ENCODE measurements around the gene DRD1. TPM values are rescaled to one million over a fixed set of nuclear protein-coding genes. Genes with fewer than 3 reads are reported as not detected.

DRD1 gene
- total RNA-seq, 4 donors from 2014 or later: 0.06 to 0.19 TPM; not detected in 2

DNA sequence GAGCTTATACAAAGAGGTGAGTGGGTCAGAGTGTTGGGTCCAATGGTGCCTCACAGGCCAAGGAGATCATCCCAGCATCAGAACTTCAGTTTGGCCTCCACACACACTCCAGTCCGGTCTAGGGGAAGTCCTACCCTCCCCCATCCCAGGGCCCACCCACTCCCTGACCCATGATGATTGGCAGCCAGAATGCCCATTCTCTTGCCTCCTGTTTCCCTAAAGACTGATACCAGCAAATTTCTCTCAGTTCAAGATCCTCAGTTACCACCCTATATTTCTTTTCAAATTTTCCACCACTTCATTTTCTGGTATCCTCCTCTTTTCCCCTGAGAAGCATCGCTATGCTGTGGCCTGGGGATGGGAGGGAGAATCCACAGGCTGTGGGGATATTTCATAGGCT lies 21.9 kb downstream of the DRD1 start:
- H3K4me3 ChIP-seq: no peak overlapping the region
- WGBS, 2 donors: 75 to 86% methylated on average over 2 of the region's 2 CpGs
- DNase-seq: no peak
- no peak overlapping the region for H3K27ac ChIP-seq
- H3K9me3 ChIP-seq: no peaks in the 10 kb centered on the region
- peaks cover 0 to 6% (median 0%) of the 10 kb centered on the region in 4 donors for H3K27me3 ChIP-seq
- intact Hi-C loops (cut with DNase I): no loop called here
- H3K36me3 ChIP-seq: no peaks in the 10 kb centered on the region
- H3K4me1 ChIP-seq: no peaks in the 10 kb centered on the region
- TF ChIP-seq POLR2A (IDR thresholded peaks at IDR 0.05): no peak
- TF ChIP-seq, protein P1, sequence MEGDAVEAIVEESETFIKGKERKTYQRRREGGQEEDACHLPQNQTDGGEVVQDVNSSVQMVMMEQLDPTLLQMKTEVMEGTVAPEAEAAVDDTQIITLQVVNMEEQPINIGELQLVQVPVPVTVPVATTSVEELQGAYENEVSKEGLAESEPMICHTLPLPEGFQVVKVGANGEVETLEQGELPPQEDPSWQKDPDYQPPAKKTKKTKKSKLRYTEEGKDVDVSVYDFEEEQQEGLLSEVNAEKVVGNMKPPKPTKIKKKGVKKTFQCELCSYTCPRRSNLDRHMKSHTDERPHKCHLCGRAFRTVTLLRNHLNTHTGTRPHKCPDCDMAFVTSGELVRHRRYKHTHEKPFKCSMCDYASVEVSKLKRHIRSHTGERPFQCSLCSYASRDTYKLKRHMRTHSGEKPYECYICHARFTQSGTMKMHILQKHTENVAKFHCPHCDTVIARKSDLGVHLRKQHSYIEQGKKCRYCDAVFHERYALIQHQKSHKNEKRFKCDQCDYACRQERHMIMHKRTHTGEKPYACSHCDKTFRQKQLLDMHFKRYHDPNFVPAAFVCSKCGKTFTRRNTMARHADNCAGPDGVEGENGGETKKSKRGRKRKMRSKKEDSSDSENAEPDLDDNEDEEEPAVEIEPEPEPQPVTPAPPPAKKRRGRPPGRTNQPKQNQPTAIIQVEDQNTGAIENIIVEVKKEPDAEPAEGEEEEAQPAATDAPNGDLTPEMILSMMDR (IDR thresholded peaks at IDR 0.05): no peak

DNA sequence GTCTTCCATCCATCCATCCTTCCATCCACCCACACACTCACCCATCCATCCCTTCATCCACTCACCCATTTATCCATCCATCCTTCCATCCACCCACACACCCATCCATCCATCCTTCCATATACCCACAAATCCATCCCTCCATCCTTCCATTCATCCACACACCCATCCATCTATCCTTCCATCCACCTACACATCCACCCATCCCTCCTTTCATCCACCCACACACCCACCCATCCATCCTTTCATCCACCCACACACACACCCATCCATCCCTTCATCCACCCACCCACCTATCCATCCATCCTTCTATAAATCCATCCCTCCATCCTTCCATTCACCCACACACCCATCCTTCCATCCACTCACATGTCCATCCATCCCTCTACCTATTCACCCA lies 23.6 kb downstream of the DRD1 start:
- Histone ChIP-seq H3K27ac (no peak overlapping the region), H3K4me1 (no peaks in the 10 kb centered on the region), H3K9me3 (no peaks in the 10 kb centered on the region), H3K36me3 (no peaks in the 10 kb centered on the region), H3K27me3 (peaks cover 0 to 6% (median 0%) of the 10 kb centered on the region in 4 donors), H3K4me3 (no peak overlapping the region)
- TF ChIP-seq POLR2A (IDR thresholded peaks at IDR 0.05): no peak
- TF ChIP-seq, protein P1 (IDR thresholded peaks at IDR 0.05): no peak
- intact Hi-C loops (cut with DNase I): no loop called here
- DNase-seq: no peak

DNA sequence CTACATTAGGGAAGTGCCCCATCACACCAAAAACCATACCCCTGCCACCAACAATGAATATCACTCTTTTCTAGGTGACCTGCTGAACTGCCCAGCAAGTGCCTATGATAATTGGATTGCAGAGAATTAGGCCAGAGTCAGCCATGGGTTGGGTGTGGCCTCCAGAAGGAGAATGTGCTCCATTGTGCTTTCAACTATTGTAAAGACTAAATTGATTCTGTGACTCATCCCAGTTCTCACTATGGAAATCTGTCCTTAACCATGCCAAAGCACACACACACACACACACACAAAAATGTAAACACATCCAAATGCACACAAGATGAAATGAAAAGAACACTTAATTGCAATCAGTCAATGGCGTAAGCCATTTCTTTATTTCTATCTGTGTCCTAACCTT lies 25.7 kb downstream of the DRD1 start:
- WGBS, 2 donors: 58 to 61% methylated on average over 1 of the region's 1 CpG
- Histone ChIP-seq H3K9me3 (no peaks in the 10 kb centered on the region), H3K4me1 (no peaks in the 10 kb centered on the region), H3K4me3 (no peak overlapping the region), H3K27ac (no peak overlapping the region), H3K27me3 (peaks cover 0 to 6% (median 0%) of the 10 kb centered on the region in 4 donors), H3K36me3 (no peaks in the 10 kb centered on the region)
- intact Hi-C loops (cut with DNase I): no loop called here
- TF ChIP-seq, protein P1 (IDR thresholded peaks at IDR 0.05): no peak
- TF ChIP-seq POLR2A (IDR thresholded peaks at IDR 0.05): no peak
- no peak for DNase-seq

DNA sequence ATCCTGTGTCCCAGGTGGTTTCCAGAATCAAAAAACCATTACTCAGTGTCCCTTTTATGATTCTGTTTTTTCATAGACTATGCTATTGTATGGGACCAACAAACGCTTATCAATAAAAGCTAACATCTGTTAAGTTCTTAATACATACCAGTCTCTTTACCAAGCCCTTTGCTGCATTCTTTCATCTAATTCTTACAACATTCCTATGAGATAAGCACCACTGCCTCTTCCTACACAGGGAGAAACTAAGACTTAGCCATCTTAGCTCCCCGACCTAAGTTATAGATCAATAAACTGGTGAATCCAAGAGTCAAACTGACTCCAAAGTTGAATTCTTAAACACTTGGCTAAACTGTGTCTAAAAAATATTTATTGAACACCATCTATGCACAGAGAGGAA lies 26.6 kb downstream of the DRD1 start:
- TF ChIP-seq, protein P1 (IDR thresholded peaks at IDR 0.05): no peak
- no peak for TF ChIP-seq POLR2A (IDR thresholded peaks at IDR 0.05)
- H3K4me1 ChIP-seq: no peaks in the 10 kb centered on the region
- no peaks in the 10 kb centered on the region for H3K36me3 ChIP-seq
- intact Hi-C loops (cut with DNase I): no loop called here
- DNase-seq: no peak
- no peaks in the 10 kb centered on the region for H3K9me3 ChIP-seq
- no peak overlapping the region for H3K27ac ChIP-seq
- H3K4me3 ChIP-seq: no peak overlapping the region
- 84 to 90% methylated on average over 2 of the region's 2 CpGs for WGBS, 2 donors
- peaks cover 0 to 5% (median 0%) of the 10 kb centered on the region in 4 donors for H3K27me3 ChIP-seq

DNA sequence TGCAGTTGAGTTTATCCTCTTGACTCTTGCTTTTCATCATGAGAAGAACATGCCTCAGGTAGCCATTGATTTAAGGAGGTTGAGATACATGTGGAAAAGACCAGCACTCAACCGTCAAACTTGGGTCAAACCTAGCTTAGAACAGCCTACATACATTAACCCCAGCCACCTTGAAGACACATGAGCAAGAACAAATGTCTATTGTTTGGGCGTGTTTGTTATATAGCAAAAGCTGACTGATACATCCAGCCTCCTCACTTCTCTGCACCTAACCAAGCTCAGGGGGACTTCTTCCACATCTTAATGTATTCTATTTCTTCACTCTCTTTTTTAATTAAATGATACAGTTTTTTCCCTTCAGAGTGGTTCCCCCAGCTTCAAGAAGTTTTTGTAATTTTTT lies 28.7 kb downstream of the DRD1 start:
- no peak for DNase-seq
- no peaks in the 10 kb centered on the region for H3K27me3 ChIP-seq
- WGBS, 2 donors: 90 to 92% methylated on average over 2 of the region's 2 CpGs
- H3K9me3 ChIP-seq: no peaks in the 10 kb centered on the region
- TF ChIP-seq, protein P1 (IDR thresholded peaks at IDR 0.05): no peak
- no peak for TF ChIP-seq POLR2A (IDR thresholded peaks at IDR 0.05)
- H3K4me3 ChIP-seq: no peak overlapping the region
- H3K4me1 ChIP-seq: no peaks in the 10 kb centered on the region
- H3K36me3 ChIP-seq: no peaks in the 10 kb centered on the region
- intact Hi-C loops (cut with DNase I): no loop called here
- H3K27ac ChIP-seq: no peak overlapping the region
